Endodermal cell (in vitro differentiated cells): Measurements from ENCODE around the gene ECSIT. TPM values are rescaled to one million over a fixed set of nuclear protein-coding genes. Genes with fewer than 3 reads are reported as not detected.

ENCODE experiments used
- DNase-seq: peaks from one replicate; pipeline ENCODE4 v3.0.0-alpha.2; 2017
- H3K27ac ChIP-seq: 2 replicates; pipeline ENCODE4 v1.5.1; 2013; ENCODE audit warnings: mild to moderate bottlenecking, low read depth, low read length, moderate library complexity
- H3K27me3 ChIP-seq: 2 replicates; pipeline ENCODE4 v1.6.1; 2013; ENCODE audit warnings: mild to moderate bottlenecking, low read length, moderate library complexity; ENCODE audit not compliant: insufficient read depth, control insufficient read depth, poor library complexity, severe bottlenecking
- H3K36me3 ChIP-seq: 2 replicates; pipeline ENCODE4 v1.7.0; 2013; ENCODE audit warnings: mild to moderate bottlenecking, low read length, moderate library complexity; ENCODE audit not compliant: control insufficient read depth, insufficient read depth
- H3K4me1 ChIP-seq: one replicate; pipeline ENCODE4 v1.7.0; 2013; ENCODE audit warnings: low read length; ENCODE audit not compliant: control insufficient read depth, insufficient read depth
- H3K4me3 ChIP-seq: 2 replicates; pipeline ENCODE4 v1.5.1; 2013; ENCODE audit warnings: mild to moderate bottlenecking, low read length, moderate library complexity
- H3K9ac ChIP-seq: 2 replicates; pipeline ENCODE4 v1.6.1; 2013; ENCODE audit warnings: mild to moderate bottlenecking, low read length, moderate library complexity; ENCODE audit not compliant: poor library complexity, severe bottlenecking; ENCODE audit errors: extremely low read depth
- H3K9me3 ChIP-seq: 2 replicates; pipeline ENCODE4 v1.6.1; 2013; ENCODE audit warnings: mild to moderate bottlenecking, low read length, moderate library complexity; ENCODE audit not compliant: control insufficient read depth
- H3K27ac Mint-ChIP-seq: 2 replicates; pipeline ENCODE4 v1.8.0; 2020; ENCODE audit warnings: mixed read lengths
- H3K27me3 Mint-ChIP-seq: 2 replicates; pipeline ENCODE4 v1.8.0; 2021; ENCODE audit warnings: mild to moderate bottlenecking, mixed read lengths; ENCODE audit not compliant: insufficient read depth
- H3K36me3 Mint-ChIP-seq: 2 replicates; pipeline ENCODE4 v1.8.0; 2020; ENCODE audit warnings: low read depth, mixed read lengths
- H3K4me1 Mint-ChIP-seq: 2 replicates; pipeline ENCODE4 v1.8.0; 2020; ENCODE audit warnings: mixed read lengths
- H3K4me3 Mint-ChIP-seq: 2 replicates; pipeline ENCODE4 v1.8.0; 2020; ENCODE audit warnings: mild to moderate bottlenecking, moderate library complexity, mixed read lengths
- H3K9me3 Mint-ChIP-seq: 2 replicates; pipeline ENCODE4 v1.8.0; 2020; ENCODE audit warnings: mild to moderate bottlenecking, mixed read lengths
- WGBS, 2 experiments: methylation state at CpG; one replicate each; pipeline versions ENCODE4 v1.1.5 to v1.1.7; 2013; ENCODE audit warnings: missing lambda C conversion rate in 2 of 2, mixed read lengths in 1 of 2; ENCODE audit not compliant: insufficient coverage in 1 of 2, insufficient read length in 1 of 2; 5-methylcytosine and 5-hydroxymethylcytosine counted together
- total RNA-seq, 2 donors: library from RNA; stranded (reverse); fragmentation: NEBNext Ultra II Directional in 1 of 2; extraction: Animal tissue kit (Norgen Biotek cat#: 25700) in 1 of 2; gene quantifications; 2 replicates in 1 of 2; 3 replicates in 1 of 2; pipeline ENCODE4 v1.2.1, GENCODE V29; 2021
- TF ChIP-seq, protein P1 (sequence below): fragments of 200-600 bp; sonication (generic); conservative IDR thresholded peaks from 2 replicates; pipeline ENCODE4 v1.5.0; 2021; ENCODE audit warnings: antibody characterized with exemption, mild to moderate bottlenecking

The ECSIT gene
- total RNA-seq, 2 donors from 2014 or later: 24.7 to 26.2 TPM

DNA sequence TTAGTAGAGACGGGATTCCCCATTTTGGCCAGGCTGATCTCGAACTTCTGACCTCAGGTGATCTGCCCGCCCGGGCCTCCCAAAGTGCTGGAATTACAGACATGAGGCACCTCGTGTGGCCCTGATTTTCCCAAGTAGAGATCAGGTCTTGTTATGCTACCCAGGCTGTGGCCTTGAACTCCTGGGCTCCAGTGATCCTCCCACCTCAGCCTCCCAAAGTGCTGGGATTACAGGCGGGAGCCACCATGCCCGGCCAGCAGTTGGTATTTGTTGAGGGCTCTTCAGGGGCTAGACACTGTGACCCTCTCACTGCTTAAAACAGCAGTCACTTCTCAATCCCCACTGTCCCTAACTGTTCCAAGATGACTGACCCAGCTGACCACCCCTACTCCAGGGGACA lies 39.6 kb downstream of the ECSIT start:
- H3K27me3 ChIP-seq: no peaks in the 10 kb centered on the region
- Mint-ChIP-seq H3K27ac (no peak overlapping the region), H3K36me3 (peaks cover 32% of the 10 kb centered on the region), H3K9me3 (no peaks in the 10 kb centered on the region), H3K4me1 (peaks cover 4% of the 10 kb centered on the region), H3K4me3 (no peak overlapping the region), H3K27me3 (no peaks in the 10 kb centered on the region)
- TF ChIP-seq, protein P1, sequence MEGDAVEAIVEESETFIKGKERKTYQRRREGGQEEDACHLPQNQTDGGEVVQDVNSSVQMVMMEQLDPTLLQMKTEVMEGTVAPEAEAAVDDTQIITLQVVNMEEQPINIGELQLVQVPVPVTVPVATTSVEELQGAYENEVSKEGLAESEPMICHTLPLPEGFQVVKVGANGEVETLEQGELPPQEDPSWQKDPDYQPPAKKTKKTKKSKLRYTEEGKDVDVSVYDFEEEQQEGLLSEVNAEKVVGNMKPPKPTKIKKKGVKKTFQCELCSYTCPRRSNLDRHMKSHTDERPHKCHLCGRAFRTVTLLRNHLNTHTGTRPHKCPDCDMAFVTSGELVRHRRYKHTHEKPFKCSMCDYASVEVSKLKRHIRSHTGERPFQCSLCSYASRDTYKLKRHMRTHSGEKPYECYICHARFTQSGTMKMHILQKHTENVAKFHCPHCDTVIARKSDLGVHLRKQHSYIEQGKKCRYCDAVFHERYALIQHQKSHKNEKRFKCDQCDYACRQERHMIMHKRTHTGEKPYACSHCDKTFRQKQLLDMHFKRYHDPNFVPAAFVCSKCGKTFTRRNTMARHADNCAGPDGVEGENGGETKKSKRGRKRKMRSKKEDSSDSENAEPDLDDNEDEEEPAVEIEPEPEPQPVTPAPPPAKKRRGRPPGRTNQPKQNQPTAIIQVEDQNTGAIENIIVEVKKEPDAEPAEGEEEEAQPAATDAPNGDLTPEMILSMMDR: no peak
- no peaks in the 10 kb centered on the region for H3K4me1 ChIP-seq
- no peak for DNase-seq
- WGBS, 2 experiments: 91 to 100% methylated on average over 5 to 7 of the region's 7 CpGs
- no peaks in the 10 kb centered on the region for H3K36me3 ChIP-seq
- H3K27ac ChIP-seq: no peak overlapping the region
- H3K9me3 ChIP-seq: no peaks in the 10 kb centered on the region
- H3K4me3 ChIP-seq: no peak overlapping the region
- no peak overlapping the region for H3K9ac ChIP-seq

DNA sequence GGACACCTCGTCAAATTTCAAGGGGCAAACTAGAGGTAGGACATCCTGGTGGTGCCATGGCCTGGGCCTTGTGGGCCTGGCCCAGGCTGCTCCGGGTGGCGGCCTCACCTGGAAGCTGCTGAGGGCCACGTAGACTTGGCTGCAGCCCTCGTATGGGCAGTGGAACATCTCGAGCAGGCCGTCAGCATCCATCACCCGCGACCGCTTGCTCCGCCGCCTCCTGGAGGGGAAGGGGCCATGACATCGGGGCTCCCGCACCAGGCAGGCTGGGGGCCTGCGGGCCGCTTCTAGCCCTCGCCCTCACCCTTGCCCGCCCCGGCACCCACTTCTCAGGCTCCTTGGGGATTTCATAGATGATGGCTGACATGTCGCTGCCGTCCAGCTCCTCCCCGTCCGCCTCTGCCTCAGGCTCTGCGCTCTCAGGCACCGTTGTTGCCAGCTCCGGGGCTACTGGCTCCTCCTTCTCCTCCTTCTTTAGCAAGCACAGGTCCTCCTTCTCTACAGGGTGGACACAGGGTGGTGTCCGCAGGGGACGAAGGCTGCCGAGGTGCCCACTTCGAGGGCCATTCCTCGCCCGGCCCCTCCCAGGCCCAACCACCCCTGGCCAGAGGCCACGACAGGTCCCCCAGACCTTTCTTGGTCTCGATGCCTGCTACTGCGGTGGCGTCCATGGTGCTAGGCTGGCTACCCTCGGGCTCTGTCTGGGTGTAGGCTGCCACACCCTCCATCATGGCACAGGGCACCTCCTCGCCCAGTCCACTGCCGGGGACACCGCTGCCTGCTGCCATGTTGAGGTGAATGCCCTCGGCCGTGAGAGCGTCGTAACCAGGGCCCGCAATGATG lies 42.1 kb downstream of the ECSIT start:
- Histone ChIP-seq H3K27me3 (peaks cover 13% of the 10 kb centered on the region), H3K9me3 (no peaks in the 10 kb centered on the region), H3K4me3 (no peak overlapping the region), H3K36me3 (no peaks in the 10 kb centered on the region), H3K27ac (no peak overlapping the region), H3K4me1 (no peaks in the 10 kb centered on the region), H3K9ac (no peak overlapping the region)
- Mint-ChIP-seq H3K27me3 (peaks cover 14% of the 10 kb centered on the region), H3K4me1 (peaks cover 4% of the 10 kb centered on the region), H3K27ac (no peak overlapping the region), H3K36me3 (peaks cover 29% of the 10 kb centered on the region), H3K4me3 (no peak overlapping the region), H3K9me3 (no peaks in the 10 kb centered on the region)
- 92 to 97% methylated on average over 33 to 45 of the region's 45 CpGs for WGBS, 2 experiments
- TF ChIP-seq, protein P1: no peak
- no peak for DNase-seq

DNA sequence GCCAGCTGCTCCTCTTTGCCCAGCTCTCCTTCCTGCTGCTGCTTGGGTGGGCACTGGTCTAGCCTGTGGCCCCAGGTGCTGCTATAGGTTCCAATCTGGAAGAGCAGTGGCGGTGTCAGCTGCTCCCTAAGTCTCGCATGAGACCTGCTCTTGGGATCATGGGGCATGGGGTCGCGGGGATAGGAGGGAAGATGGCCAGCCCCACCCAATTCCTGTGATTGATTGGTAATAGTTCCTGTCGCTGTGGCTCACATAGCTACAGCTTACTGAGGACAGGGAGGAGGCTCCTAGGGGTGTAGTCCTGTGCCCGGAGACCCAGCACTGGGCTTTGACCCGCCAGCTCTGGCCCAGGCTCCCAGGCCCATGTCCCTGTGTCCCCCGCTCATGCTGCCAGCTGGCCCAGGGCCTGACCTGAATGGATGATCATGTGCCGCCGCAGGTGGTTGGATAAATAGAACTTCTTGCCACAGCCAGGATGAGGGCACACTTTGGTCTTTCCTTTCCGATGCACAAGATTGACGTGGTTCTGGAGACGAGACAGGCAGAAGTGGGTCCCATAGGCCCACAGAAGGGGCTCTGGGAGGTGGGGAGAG lies 43.6 kb downstream of the ECSIT start:
- no peak overlapping the region for H3K4me3 ChIP-seq
- WGBS, 2 experiments: 89 to 90% methylated on average over 11 to 13 of the region's 13 CpGs
- H3K27me3 ChIP-seq: peaks cover 29% of the 10 kb centered on the region
- TF ChIP-seq, protein P1: no peak
- no peaks in the 10 kb centered on the region for H3K9me3 ChIP-seq
- H3K4me1 ChIP-seq: no peaks in the 10 kb centered on the region
- no peak overlapping the region for H3K4me3 Mint-ChIP-seq
- peaks cover 28% of the 10 kb centered on the region for H3K27me3 Mint-ChIP-seq
- no peaks in the 10 kb centered on the region for H3K36me3 ChIP-seq
- H3K4me1 Mint-ChIP-seq: no peaks in the 10 kb centered on the region
- H3K9ac ChIP-seq: no peak overlapping the region
- H3K27ac ChIP-seq: no peak overlapping the region
- H3K27ac Mint-ChIP-seq: no peak overlapping the region
- H3K9me3 Mint-ChIP-seq: peaks cover 3% of the 10 kb centered on the region
- no peak for DNase-seq
- H3K36me3 Mint-ChIP-seq: peaks cover 22% of the 10 kb centered on the region
